ENCODE results near the gene EPHA7. TPM values are rescaled to one million over a fixed set of nuclear protein-coding genes. Genes with fewer than 3 reads are reported as not detected.

EPHA7 gene
- total RNA-seq (27.0 TPM), polyA plus RNA-seq (ENCODE audit: insufficient read depth, low read depth, low replicate concordance) (2.6 TPM)
- long read RNA-seq, donor 1, partial matches to known transcripts: 5 of 8 reads
- long read RNA-seq, donor 1, other reads (novel, unspliced or antisense): 0 of 8 reads
- long read RNA-seq, donor 2, full-length matches to known transcripts: 5 of 5 reads
- long read RNA-seq, donor 2, partial matches to known transcripts: 0 of 5 reads
- long read RNA-seq, donor 2, other reads (novel, unspliced or antisense): 0 of 5 reads
- long read RNA-seq, donor 3, full-length matches to known transcripts: 2 of 17 reads
- long read RNA-seq, donor 3, partial matches to known transcripts: 15 of 17 reads
- long read RNA-seq, donor 3, other reads (novel, unspliced or antisense): 0 of 17 reads
- long read RNA-seq, donor 4, full-length matches to known transcripts: 2 of 2 reads
- long read RNA-seq, donor 4, partial matches to known transcripts: 0 of 2 reads
- long read RNA-seq, donor 4, other reads (novel, unspliced or antisense): 0 of 2 reads
- long read RNA-seq, donor 5: 0 reads
- long read RNA-seq, donor 6, full-length matches to known transcripts: 5 of 10 reads
- long read RNA-seq, donor 6, partial matches to known transcripts: 5 of 10 reads
- long read RNA-seq, donor 6, other reads (novel, unspliced or antisense): 0 of 10 reads
- long read RNA-seq, donor 7, full-length matches to known transcripts: 7 of 29 reads
- long read RNA-seq, donor 7, partial matches to known transcripts: 8 of 29 reads
- long read RNA-seq, donor 7, other reads (novel, unspliced or antisense): 14 of 29 reads
- long read RNA-seq, donor 8, full-length matches to known transcripts: 4 of 4 reads
- long read RNA-seq, donor 8, partial matches to known transcripts: 0 of 4 reads
- long read RNA-seq, donor 8, other reads (novel, unspliced or antisense): 0 of 4 reads
- long read RNA-seq, donor 9, full-length matches to known transcripts: 2 of 2 reads
- long read RNA-seq, donor 9, partial matches to known transcripts: 0 of 2 reads
- long read RNA-seq, donor 9, other reads (novel, unspliced or antisense): 0 of 2 reads
- long read RNA-seq, donor 10, full-length matches to known transcripts: 3 of 3 reads
- long read RNA-seq, donor 10, partial matches to known transcripts: 0 of 3 reads
- long read RNA-seq, donor 10, other reads (novel, unspliced or antisense): 0 of 3 reads

GRCh38 chr6:93419304-93420162 lies at the start of gene EPHA7:
Gene EPHA7 (minus strand): TSS chr6:93419559. CDS start chr6:93419341, 218 bp downstream.
- no peak for TF ChIP-seq CTCF (IDR thresholded peaks at IDR 0.05; ENCODE audit: borderline replicate concordance, extremely low read depth, insufficient read depth)
- peak within 1 kb of the TSS; percentile 91 to 95 (median 92) for H3K4me3 ChIP-seq (ENCODE audit: low read length in 3 of 3)
- peaks cover 0 to 2% (median 0%) of the 10 kb centered on the region in 3 donors for H3K4me1 ChIP-seq (ENCODE audit: control insufficient read depth in 2 of 3, insufficient read depth in 2 of 3, low read depth in 1 of 3, low read length in 3 of 3)
- H3K36me3 ChIP-seq (ENCODE audit: control insufficient read depth in 2 of 3, insufficient read depth in 3 of 3, low read length in 3 of 3): no peaks in the 10 kb centered on the region
- FAIRE-seq (peak; percentile 60), DNase-seq (peak; percentile 97 to 99 (median 99))
- intact Hi-C loops (cut with DNase I): no loop called here
- no peaks in the 10 kb centered on the region for H3K9me3 ChIP-seq (ENCODE audit: control insufficient read depth in 2 of 3, insufficient read depth in 1 of 3, low read length in 3 of 3)
- H3K9ac ChIP-seq (ENCODE audit: low read length in 3 of 3): peak within 1 kb of the TSS; percentile 52 to 88 (median 55)
- no peaks in the 10 kb centered on the region for H3K27me3 ChIP-seq (ENCODE audit: control insufficient read depth, insufficient read depth, low read length)
- H3K27ac ChIP-seq (ENCODE audit: low read depth in 2 of 2, low read length in 2 of 2): peak within 1 kb of the TSS; percentile 32 to 55

- DNase-seq: peak in 2 of 5 donors; percentile 9 to 52
- Histone ChIP-seq H3K4me1 (ENCODE audit: control insufficient read depth in 2 of 3, insufficient read depth in 2 of 3, low read depth in 1 of 3, low read length in 3 of 3) (no peaks in the 10 kb centered on the region), H3K4me3 (ENCODE audit: low read length in 3 of 3) (no peak overlapping the region), H3K36me3 (ENCODE audit: control insufficient read depth in 2 of 3, insufficient read depth in 3 of 3, low read length in 3 of 3) (no peaks in the 10 kb centered on the region), H3K9me3 (ENCODE audit: control insufficient read depth in 2 of 3, insufficient read depth in 1 of 3, low read length in 3 of 3) (no peaks in the 10 kb centered on the region), H3K27me3 (ENCODE audit: control insufficient read depth, insufficient read depth, low read length) (no peaks in the 10 kb centered on the region), H3K27ac (ENCODE audit: low read depth in 2 of 2, low read length in 2 of 2) (no peak overlapping the region), H3K9ac (ENCODE audit: low read length in 3 of 3) (no peak overlapping the region)
- FAIRE-seq: no peak
- no peak for TF ChIP-seq CTCF (IDR thresholded peaks at IDR 0.05; ENCODE audit: borderline replicate concordance, extremely low read depth, insufficient read depth)
- intact Hi-C loops (cut with DNase I): no loop called here
Measured at GRCh38 chr6:93468291-93468690, 48.9 kb upstream of the EPHA7 start.

GRCh38 chr6:93454533-93454932 lies 35.2 kb upstream of the EPHA7 start:
- intact Hi-C loops (cut with DNase I): no loop called here
- H3K36me3 ChIP-seq (ENCODE audit: control insufficient read depth in 2 of 3, insufficient read depth in 3 of 3, low read length in 3 of 3): no peaks in the 10 kb centered on the region
- no peak overlapping the region for H3K9ac ChIP-seq (ENCODE audit: low read length in 3 of 3)
- H3K4me3 ChIP-seq (ENCODE audit: low read length in 3 of 3): no peak overlapping the region
- H3K4me1 ChIP-seq (ENCODE audit: control insufficient read depth in 2 of 3, insufficient read depth in 2 of 3, low read depth in 1 of 3, low read length in 3 of 3): no peaks in the 10 kb centered on the region
- DNase-seq: no peak
- no peaks in the 10 kb centered on the region for H3K9me3 ChIP-seq (ENCODE audit: control insufficient read depth in 2 of 3, insufficient read depth in 1 of 3, low read length in 3 of 3)
- no peak overlapping the region for H3K27ac ChIP-seq (ENCODE audit: low read depth in 2 of 2, low read length in 2 of 2)
- H3K27me3 ChIP-seq (ENCODE audit: control insufficient read depth, insufficient read depth, low read length): no peaks in the 10 kb centered on the region
- no peak for FAIRE-seq
- TF ChIP-seq CTCF (IDR thresholded peaks at IDR 0.05; ENCODE audit: borderline replicate concordance, extremely low read depth, insufficient read depth): no peak
